Neural progenitor cell (in vitro differentiated cells): ENCODE results near the gene KCNAB1. TPM values are rescaled to one million over a fixed set of nuclear protein-coding genes. Genes with fewer than 3 reads are reported as not detected.

Experiments used
- DNase-seq: peaks from one replicate; pipeline ENCODE4 v3.0.0-alpha.2; 2016; ENCODE audit warnings: low spot score
- H2AFZ ChIP-seq: fragments of 200-600 bp; sonication (generic); replicated peaks from 2 replicates; pipeline ENCODE4 v1.6.1; 2016; ENCODE audit warnings: antibody characterized with exemption
- H3F3A ChIP-seq: fragments of 200-600 bp; sonication (generic); 2 replicates; pipeline ENCODE4 v1.6.1; 2016; ENCODE audit warnings: antibody characterized with exemption, low read depth
- H3K27ac ChIP-seq: fragments of 200-600 bp; sonication (generic); 2 replicates; pipeline ENCODE4 v1.5.1; 2016; ENCODE audit warnings: mild to moderate bottlenecking
- H3K27me3 ChIP-seq: fragments of 200-600 bp; sonication (generic); 2 replicates; pipeline ENCODE4 v1.6.1; 2016; ENCODE audit warnings: mild to moderate bottlenecking, moderate library complexity
- H3K36me3 ChIP-seq: fragments of 200-600 bp; sonication (generic); 2 replicates; pipeline ENCODE4 v1.5.1; 2016
- H3K4me1 ChIP-seq: fragments of 200-600 bp; sonication (generic); 2 replicates; pipeline ENCODE4 v1.6.1; 2016; ENCODE audit warnings: mixed run types
- H3K4me2 ChIP-seq: fragments of 200-600 bp; sonication (generic); 2 replicates; pipeline ENCODE4 v1.6.1; 2016
- H3K4me3 ChIP-seq: fragments of 200-600 bp; sonication (generic); 2 replicates; pipeline ENCODE4 v1.5.1; 2016
- H3K79me2 ChIP-seq: fragments of 200-600 bp; sonication (generic); 2 replicates; pipeline ENCODE4 v1.6.1; 2016; ENCODE audit warnings: low read depth
- H3K9ac ChIP-seq: fragments of 200-600 bp; sonication (generic); 2 replicates; pipeline ENCODE4 v1.6.1; 2016
- H3K9me3 ChIP-seq: fragments of 200-600 bp; sonication (generic); 2 replicates; pipeline ENCODE4 v1.5.1; 2016; ENCODE audit warnings: low read depth
- H4K20me1 ChIP-seq: fragments of 200-600 bp; sonication (generic); 2 replicates; pipeline ENCODE4 v1.6.1; 2016; ENCODE audit warnings: low read depth
- H3K27ac Mint-ChIP-seq: 3 replicates; pipeline ENCODE4 v1.8.0; 2021; ENCODE audit warnings: mixed read lengths
- H3K27me3 Mint-ChIP-seq: 2 replicates; pipeline ENCODE4 v1.8.0; 2022; ENCODE audit warnings: low read depth, mild to moderate bottlenecking, inconsistent platforms, moderate library complexity, mixed read lengths; ENCODE audit not compliant: insufficient read depth
- H3K36me3 Mint-ChIP-seq: 3 replicates; pipeline ENCODE4 v1.8.0; 2021; ENCODE audit warnings: mixed read lengths
- H3K4me1 Mint-ChIP-seq: 3 replicates; pipeline ENCODE4 v1.8.0; 2021; ENCODE audit warnings: mixed read lengths
- H3K4me3 Mint-ChIP-seq: 3 replicates; pipeline ENCODE4 v1.8.0; 2021; ENCODE audit warnings: mild to moderate bottlenecking, moderate library complexity, mixed read lengths
- H3K9me3 Mint-ChIP-seq: 3 replicates; pipeline ENCODE4 v1.8.0; 2020; ENCODE audit warnings: mixed read lengths
- EZH2 ChIP-seq: fragments of 200-600 bp; sonication (generic); IDR thresholded peaks from 2 replicates; pipeline ENCODE4 v1.6.1; 2017; ENCODE audit warnings: antibody characterized with exemption, mild to moderate bottlenecking, moderate library complexity
- EZH2phosphoT487 ChIP-seq: fragments of 200-600 bp; sonication (generic); IDR thresholded peaks from 2 replicates; pipeline ENCODE4 v1.6.1; 2017; ENCODE audit warnings: antibody characterized with exemption
- total RNA-seq: library from RNA; depleted of rRNA; stranded (reverse); fragments of >200 nt; gene quantifications from 2 replicates; pipeline ENCODE4 v1.2.3, GENCODE V29; 2015; ENCODE audit warnings: low replicate concordance
- TF ChIP-seq, protein P1 (sequence below): fragments of 200-600 bp; sonication (generic); IDR thresholded peaks from 2 replicates; pipeline ENCODE4 v1.5.1; 2017; ENCODE audit warnings: antibody characterized with exemption, mild to moderate bottlenecking

Gene KCNAB1
- total RNA-seq, 1 donor from 2014 or later, result 0.24 TPM

- Mint-ChIP-seq H3K9me3 (no peaks in the 10 kb centered on the region), H3K27ac (no peak overlapping the region), H3K4me3 (no peak overlapping the region), H3K4me1 (peaks cover under 1% of the 10 kb centered on the region), H3K36me3 (no peaks in the 10 kb centered on the region), H3K27me3 (peaks cover 5% of the 10 kb centered on the region)
- Histone ChIP-seq H3K79me2 (no peaks in the 10 kb centered on the region), H3K9me3 (no peaks in the 10 kb centered on the region), H3K4me3 (no peak overlapping the region), H2AFZ (no peak overlapping the region), H3K27ac (no peak overlapping the region), H3K9ac (no peak overlapping the region), H3K4me2 (no peak overlapping the region), H3K27me3 (no peaks in the 10 kb centered on the region), H3F3A (peaks cover 4% of the 10 kb centered on the region), H3K36me3 (no peaks in the 10 kb centered on the region), H4K20me1 (no peaks in the 10 kb centered on the region), H3K4me1 (peaks cover 16% of the 10 kb centered on the region)
- TF ChIP-seq, protein P1, sequence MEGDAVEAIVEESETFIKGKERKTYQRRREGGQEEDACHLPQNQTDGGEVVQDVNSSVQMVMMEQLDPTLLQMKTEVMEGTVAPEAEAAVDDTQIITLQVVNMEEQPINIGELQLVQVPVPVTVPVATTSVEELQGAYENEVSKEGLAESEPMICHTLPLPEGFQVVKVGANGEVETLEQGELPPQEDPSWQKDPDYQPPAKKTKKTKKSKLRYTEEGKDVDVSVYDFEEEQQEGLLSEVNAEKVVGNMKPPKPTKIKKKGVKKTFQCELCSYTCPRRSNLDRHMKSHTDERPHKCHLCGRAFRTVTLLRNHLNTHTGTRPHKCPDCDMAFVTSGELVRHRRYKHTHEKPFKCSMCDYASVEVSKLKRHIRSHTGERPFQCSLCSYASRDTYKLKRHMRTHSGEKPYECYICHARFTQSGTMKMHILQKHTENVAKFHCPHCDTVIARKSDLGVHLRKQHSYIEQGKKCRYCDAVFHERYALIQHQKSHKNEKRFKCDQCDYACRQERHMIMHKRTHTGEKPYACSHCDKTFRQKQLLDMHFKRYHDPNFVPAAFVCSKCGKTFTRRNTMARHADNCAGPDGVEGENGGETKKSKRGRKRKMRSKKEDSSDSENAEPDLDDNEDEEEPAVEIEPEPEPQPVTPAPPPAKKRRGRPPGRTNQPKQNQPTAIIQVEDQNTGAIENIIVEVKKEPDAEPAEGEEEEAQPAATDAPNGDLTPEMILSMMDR, result no peak
- no peak for TF ChIP-seq EZH2
- TF ChIP-seq EZH2phosphoT487, result no peak
- DNase-seq, result peak; percentile 21
These were observed 258.5 kb downstream of the KCNAB1 start for GRCh38 chr3:156378871-156379270.

DNA sequence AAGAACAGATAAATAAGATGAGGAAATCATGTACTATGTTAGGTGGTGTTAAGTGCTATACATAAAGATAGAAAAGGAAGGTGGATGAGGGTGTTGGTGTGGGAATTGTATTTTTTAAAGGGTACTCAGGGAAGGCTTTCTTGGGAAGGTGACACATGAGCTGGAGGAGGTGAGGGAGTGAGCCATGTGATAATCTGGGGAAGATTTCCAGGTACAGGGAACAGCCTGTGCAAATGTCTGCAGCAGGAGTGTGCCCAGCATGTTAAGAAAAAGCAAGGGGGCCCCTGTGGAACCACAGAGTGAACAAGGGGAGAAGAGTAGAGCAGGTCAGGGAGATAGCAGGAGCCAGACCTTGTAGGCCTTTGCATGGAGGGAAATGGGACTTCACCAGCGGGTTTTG, 258.9 kb downstream of the KCNAB1 start:
- H3K4me3 Mint-ChIP-seq, result no peak overlapping the region
- H3K4me1 Mint-ChIP-seq, result no peaks in the 10 kb centered on the region
- Histone ChIP-seq H3K27me3 (no peaks in the 10 kb centered on the region), H3K27ac (no peak overlapping the region), H3F3A (peaks cover 4% of the 10 kb centered on the region), H3K9me3 (no peaks in the 10 kb centered on the region), H3K79me2 (no peaks in the 10 kb centered on the region), H3K36me3 (no peaks in the 10 kb centered on the region), H3K4me3 (no peak overlapping the region), H3K4me1 (peaks cover 15% of the 10 kb centered on the region), H2AFZ (no peak overlapping the region), H3K9ac (no peak overlapping the region), H3K4me2 (no peak overlapping the region), H4K20me1 (no peaks in the 10 kb centered on the region)
- no peaks in the 10 kb centered on the region for H3K9me3 Mint-ChIP-seq
- H3K36me3 Mint-ChIP-seq, result no peaks in the 10 kb centered on the region
- H3K27ac Mint-ChIP-seq, result no peak overlapping the region
- H3K27me3 Mint-ChIP-seq, result peaks cover 5% of the 10 kb centered on the region
- no peak for TF ChIP-seq EZH2phosphoT487
- TF ChIP-seq, protein P1, result no peak
- no peak for TF ChIP-seq EZH2
- DNase-seq, result no peak

- no peak overlapping the region for H3K4me3 Mint-ChIP-seq
- H3K27me3 ChIP-seq, result no peaks in the 10 kb centered on the region
- H3K4me1 ChIP-seq, result peaks cover 5% of the 10 kb centered on the region
- H3K9ac ChIP-seq, result no peak overlapping the region
- H3K9me3 Mint-ChIP-seq, result no peaks in the 10 kb centered on the region
- no peak overlapping the region for H3K27ac ChIP-seq
- H2AFZ ChIP-seq, result no peak overlapping the region
- H3K9me3 ChIP-seq, result no peaks in the 10 kb centered on the region
- no peaks in the 10 kb centered on the region for H3K79me2 ChIP-seq
- no peak overlapping the region for H3K27ac Mint-ChIP-seq
- TF ChIP-seq, protein P1, result no peak
- TF ChIP-seq EZH2, result no peak
- no peak for TF ChIP-seq EZH2phosphoT487
- no peaks in the 10 kb centered on the region for H3K36me3 ChIP-seq
- peaks cover 5% of the 10 kb centered on the region for H3K27me3 Mint-ChIP-seq
- DNase-seq, result no peak
- H3K4me2 ChIP-seq, result no peak overlapping the region
- H3K4me1 Mint-ChIP-seq, result no peaks in the 10 kb centered on the region
- H3F3A ChIP-seq, result peaks cover 3% of the 10 kb centered on the region
- H4K20me1 ChIP-seq, result no peaks in the 10 kb centered on the region
- no peaks in the 10 kb centered on the region for H3K36me3 Mint-ChIP-seq
- H3K4me3 ChIP-seq, result no peak overlapping the region
These were observed 260.9 kb downstream of the KCNAB1 start for GRCh38 chr3:156381253-156381652.
